Ovary (tissue), 9 donors: ENCODE data around the gene MEGF10. TPM values are rescaled to one million over a fixed set of nuclear protein-coding genes. Genes with fewer than 3 reads are reported as not detected.
"Not testable (repeated sequence)": the region's sequence is repeated elsewhere in the genome, so short reads cannot be mapped to it uniquely, and the experiment has no call there.

Experiments
- DNase-seq, 5 donors: peaks; one replicate each; pipeline ENCODE4 v3.0.0-alpha.2; 2019 to 2020
- H3K27ac ChIP-seq, 2 donors: fragments of 200-600 bp; one replicate each; pipeline versions ENCODE4 v1.5.1 to v1.8.0; 2019 to 2022
- H3K27me3 ChIP-seq: fragments of 200-600 bp; one replicate; pipeline ENCODE4 v1.8.0; 2022
- H3K36me3 ChIP-seq: fragments of 200-600 bp; sonication (generic); one replicate; pipeline ENCODE4 v1.5.1; 2019
- H3K4me1 ChIP-seq: one replicate; pipeline ENCODE4 v1.8.1; 2013; ENCODE audit warnings: mild to moderate bottlenecking, moderate library complexity; ENCODE audit not compliant: insufficient read depth
- H3K4me3 ChIP-seq: fragments of 200-600 bp; sonication (generic); one replicate; pipeline ENCODE4 v1.5.1; 2017
- H3K9me3 ChIP-seq, 2 donors: fragments of 200-600 bp in 1 of 2; sonication (generic) in 1 of 2; one replicate each; pipeline versions ENCODE4 v1.5.1 to v1.8.1; 2013 to 2019; ENCODE audit warnings: mild to moderate bottlenecking in 1 of 2, moderate library complexity in 1 of 2
- EP300 ChIP-seq: sonication (generic); formaldehyde crosslinking; IDR thresholded peaks from one replicate; pipeline ENCODE4 v1.6.1; 2017; ENCODE audit warnings: antibody characterized with exemption
- POLR2A ChIP-seq: fragments of 450-650 bp; IDR thresholded peaks from one replicate; pipeline ENCODE4 v1.6.1; 2017; ENCODE audit warnings: antibody characterized with exemption, mild to moderate bottlenecking, moderate library complexity
- WGBS, 3 donors: extraction: QIAGEN DNeasy Blood & Tissue Kit in 1 of 3; methylation state at CpG; one replicate each; pipeline versions ENCODE4 v1.1.5 to v1.1.7; 2013 to 2017; 5-methylcytosine and 5-hydroxymethylcytosine counted together
- intact Hi-C, 4 donors: fragments of 100-400 bp; cut with DNase I; formaldehyde crosslinking; loops; one replicate each; pipeline versions ENCODE4 v1.11.0 to v1.15.1; 2022 to 2023
- polyA plus RNA-seq, 2 donors: library from polyadenylated mRNA; stranded (reverse); fragments of 200-250 nt in 1 of 2; fragments of 350-450 nt in 1 of 2; fragmentation: Illumina TruSeq in 1 of 2; extraction: RNeasy Lipid Tissue Mini Kit (QIAGEN cat#74804) in 1 of 2; gene quantifications; one replicate each; pipeline ENCODE4 v1.2.3, GENCODE V29; 2013 to 2014
- total RNA-seq, 7 donors: library from RNA; depleted of rRNA in 2 of 7; stranded (reverse); fragments of >200 nt in 2 of 7; fragmentation: NEBNext Ultra II Directional in 3 of 7; extraction: Animal tissue kit (Norgen Biotek cat#: 25700) in 3 of 7; gene quantifications; one replicate each; pipeline versions ENCODE4 v1.1.0 to v1.2.4, GENCODE V29; 2016 to 2023
- TF ChIP-seq, protein P1 (sequence below), 3 donors: fragments of 450-650 bp in 2 of 3; fragments of 200-600 bp in 1 of 3; IDR thresholded peaks; one replicate each; pipeline versions ENCODE4 v1.5.1 to v1.8.0; 2016 to 2022; ENCODE audit warnings: antibody characterized with exemption in 3 of 3, mild to moderate bottlenecking in 1 of 3
- donor health status: DM: no; HTN: no; CAD: no; lungs with moderate emphysema.
- donor health status: DM: no; HTN: no; CAD: no.
- donor health status: Bipolar disorder and iron deficiency.
- donor health status: DM: yes; HTN: yes; CAD: no.
- donor health status: DM: no; HTN: no; CAD: no.
- donor health status: DM: yes; HTN: yes; CAD: no.

The MEGF10 gene
- total and polyA plus RNA-seq, 9 donors, result 0.10 to 1.2 (median 0.51) TPM; not detected in 1

DNA sequence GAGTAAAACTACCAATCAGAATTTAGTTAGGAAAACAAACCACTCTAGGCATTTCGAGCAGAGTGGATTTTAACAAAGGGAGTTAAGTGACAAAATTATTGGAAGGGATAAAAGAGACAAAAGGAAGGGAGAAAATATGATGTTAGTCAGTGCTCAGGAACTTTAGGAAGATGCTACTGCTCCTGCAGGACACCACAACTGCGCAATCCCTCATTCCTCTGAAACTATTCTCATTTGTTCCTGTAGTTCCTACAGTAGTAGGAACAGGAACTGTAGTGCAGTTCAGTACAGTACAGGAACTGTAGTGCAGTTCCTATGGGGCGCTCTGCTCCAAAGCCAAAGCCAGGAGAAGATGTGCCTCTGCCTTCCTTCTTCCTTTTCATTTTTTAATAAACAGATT, 29.9 kb upstream of the MEGF10 start:
- Histone ChIP-seq H3K9me3 (no peaks in the 10 kb centered on the region), H3K36me3 (no peaks in the 10 kb centered on the region), H3K4me3 (no peak overlapping the region), H3K27me3 (no peaks in the 10 kb centered on the region), H3K4me1 (no peaks in the 10 kb centered on the region), H3K27ac (no peak overlapping the region)
- WGBS, 3 donors, result 81 to 86% (median 84%) methylated on average over 3 of the region's 3 CpGs
- intact Hi-C loops, result no loop called here
- DNase-seq, result no peak
- TF ChIP-seq EP300, result no peak
- no peak for TF ChIP-seq POLR2A
- TF ChIP-seq, protein P1, sequence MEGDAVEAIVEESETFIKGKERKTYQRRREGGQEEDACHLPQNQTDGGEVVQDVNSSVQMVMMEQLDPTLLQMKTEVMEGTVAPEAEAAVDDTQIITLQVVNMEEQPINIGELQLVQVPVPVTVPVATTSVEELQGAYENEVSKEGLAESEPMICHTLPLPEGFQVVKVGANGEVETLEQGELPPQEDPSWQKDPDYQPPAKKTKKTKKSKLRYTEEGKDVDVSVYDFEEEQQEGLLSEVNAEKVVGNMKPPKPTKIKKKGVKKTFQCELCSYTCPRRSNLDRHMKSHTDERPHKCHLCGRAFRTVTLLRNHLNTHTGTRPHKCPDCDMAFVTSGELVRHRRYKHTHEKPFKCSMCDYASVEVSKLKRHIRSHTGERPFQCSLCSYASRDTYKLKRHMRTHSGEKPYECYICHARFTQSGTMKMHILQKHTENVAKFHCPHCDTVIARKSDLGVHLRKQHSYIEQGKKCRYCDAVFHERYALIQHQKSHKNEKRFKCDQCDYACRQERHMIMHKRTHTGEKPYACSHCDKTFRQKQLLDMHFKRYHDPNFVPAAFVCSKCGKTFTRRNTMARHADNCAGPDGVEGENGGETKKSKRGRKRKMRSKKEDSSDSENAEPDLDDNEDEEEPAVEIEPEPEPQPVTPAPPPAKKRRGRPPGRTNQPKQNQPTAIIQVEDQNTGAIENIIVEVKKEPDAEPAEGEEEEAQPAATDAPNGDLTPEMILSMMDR (IDR thresholded peaks at IDR 0.05), result no peak

DNA sequence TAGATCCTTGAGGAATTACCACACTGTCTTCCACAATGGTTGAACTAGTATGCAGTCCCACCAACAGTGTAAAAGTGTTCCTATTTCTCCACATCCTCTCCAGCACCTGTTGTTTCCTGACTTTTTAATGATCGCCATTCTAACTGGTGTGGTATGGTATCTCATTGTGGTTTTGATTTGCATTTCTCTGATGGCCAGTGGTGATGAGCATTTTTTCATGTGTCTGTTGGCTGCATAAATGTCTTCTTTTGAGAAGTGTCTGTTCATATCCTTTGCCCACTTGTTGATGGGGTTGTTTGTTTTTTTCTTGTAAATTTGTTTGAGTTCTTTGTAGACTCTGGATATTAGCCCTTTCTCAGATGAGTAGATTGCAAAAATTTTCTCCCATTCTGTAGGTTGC, 25.1 kb upstream of the MEGF10 start:
- H3K9me3 ChIP-seq, intact Hi-C loops, H3K4me1 ChIP-seq, H3K36me3 ChIP-seq, DNase-seq, H3K27ac ChIP-seq, H3K4me3 ChIP-seq, H3K27me3 ChIP-seq: not testable (repeated sequence)
- 94% methylated on average over 1 of the region's 1 CpG for WGBS, 3 donors

DNA sequence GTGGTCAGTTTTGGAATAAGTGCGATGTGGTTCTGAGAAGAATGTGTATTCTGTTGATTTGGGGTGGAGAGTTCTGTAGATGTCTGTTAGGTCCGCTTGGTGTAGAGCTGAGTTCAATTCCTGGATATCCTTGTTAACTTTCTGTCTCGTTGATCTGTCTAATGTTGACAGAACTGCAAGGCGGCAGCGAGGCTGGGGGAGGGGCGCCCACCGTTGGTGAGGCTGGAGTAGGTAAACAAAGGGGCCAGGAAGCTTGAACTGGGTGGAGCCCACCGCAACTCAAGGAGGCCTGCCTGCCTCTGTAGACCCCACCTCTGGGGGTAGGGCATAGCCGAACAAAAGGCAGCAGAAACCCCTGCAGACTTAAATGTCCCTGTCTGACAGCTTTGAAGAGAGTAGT, 22.3 kb upstream of the MEGF10 start:
- 40 to 58% (median 55%) methylated on average over 9 of the region's 9 CpGs for WGBS, 3 donors
- H3K27ac ChIP-seq, H3K27me3 ChIP-seq, intact Hi-C loops, H3K4me3 ChIP-seq, DNase-seq, H3K4me1 ChIP-seq, H3K36me3 ChIP-seq, H3K9me3 ChIP-seq: not testable (repeated sequence)

DNA sequence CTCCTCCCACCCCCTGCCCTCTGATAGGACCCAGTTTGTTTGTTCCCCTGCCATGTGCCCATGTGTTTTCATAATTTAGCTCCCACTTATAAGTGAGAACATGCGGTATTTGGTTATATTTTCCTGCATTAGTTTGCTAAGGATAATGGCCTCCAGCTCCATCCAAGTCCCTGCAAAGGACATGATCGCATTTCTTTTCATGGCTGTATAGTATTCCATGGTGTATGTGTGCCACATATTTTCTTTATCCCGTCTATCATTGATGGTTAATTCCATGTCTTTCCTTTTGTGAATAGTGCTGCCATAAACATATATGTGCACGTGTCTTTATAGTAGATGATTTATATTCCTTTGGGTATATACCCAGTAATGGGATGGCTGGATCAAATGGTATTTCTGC, 19.9 kb upstream of the MEGF10 start:
- H3K27me3 ChIP-seq, intact Hi-C loops, H3K9me3 ChIP-seq, DNase-seq, H3K4me3 ChIP-seq, H3K27ac ChIP-seq, H3K36me3 ChIP-seq, H3K4me1 ChIP-seq: not testable (repeated sequence)
- WGBS, 3 donors, result 92 to 94% (median 94%) methylated on average over 4 of the region's 4 CpGs

DNA sequence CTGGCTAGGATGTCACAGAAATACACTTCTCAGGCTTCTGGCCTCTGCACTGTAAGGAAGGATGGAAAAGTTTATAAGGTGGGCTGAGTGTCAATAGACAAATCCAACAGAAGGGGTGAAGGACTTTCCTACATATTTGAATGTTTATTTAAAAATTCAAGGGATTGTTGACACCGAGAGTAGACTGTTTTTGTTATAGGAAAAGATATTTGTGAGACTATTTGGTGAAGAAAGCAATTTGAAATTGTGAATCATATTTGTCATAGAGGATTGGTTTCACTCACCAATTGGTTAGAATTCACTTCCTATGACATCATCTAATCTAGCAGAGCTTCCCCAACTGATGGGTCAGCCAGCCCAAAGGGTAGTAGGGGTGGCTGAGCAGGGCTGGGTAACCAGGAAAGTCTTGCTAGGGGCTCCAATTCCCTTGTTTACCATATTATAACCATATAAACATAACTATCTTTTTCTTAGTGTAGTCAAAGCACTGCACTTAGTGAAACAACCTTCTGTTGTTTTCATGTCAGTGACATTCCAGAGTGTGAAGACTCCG, 14.9 kb upstream of the MEGF10 start:
- Histone ChIP-seq H3K27me3 (no peaks in the 10 kb centered on the region), H3K4me3 (no peak overlapping the region), H3K27ac (no peak overlapping the region), H3K36me3 (no peaks in the 10 kb centered on the region), H3K4me1 (no peaks in the 10 kb centered on the region), H3K9me3 (no peaks in the 10 kb centered on the region)
- intact Hi-C loops, result no loop called here
- DNase-seq, result no peak
- TF ChIP-seq POLR2A (no peak), EP300 (no peak)
- TF ChIP-seq, protein P1 (IDR thresholded peaks at IDR 0.05), result no peak
- WGBS, 3 donors, result 34 to 65% (median 37%) methylated on average over 2 of the region's 2 CpGs

DNA sequence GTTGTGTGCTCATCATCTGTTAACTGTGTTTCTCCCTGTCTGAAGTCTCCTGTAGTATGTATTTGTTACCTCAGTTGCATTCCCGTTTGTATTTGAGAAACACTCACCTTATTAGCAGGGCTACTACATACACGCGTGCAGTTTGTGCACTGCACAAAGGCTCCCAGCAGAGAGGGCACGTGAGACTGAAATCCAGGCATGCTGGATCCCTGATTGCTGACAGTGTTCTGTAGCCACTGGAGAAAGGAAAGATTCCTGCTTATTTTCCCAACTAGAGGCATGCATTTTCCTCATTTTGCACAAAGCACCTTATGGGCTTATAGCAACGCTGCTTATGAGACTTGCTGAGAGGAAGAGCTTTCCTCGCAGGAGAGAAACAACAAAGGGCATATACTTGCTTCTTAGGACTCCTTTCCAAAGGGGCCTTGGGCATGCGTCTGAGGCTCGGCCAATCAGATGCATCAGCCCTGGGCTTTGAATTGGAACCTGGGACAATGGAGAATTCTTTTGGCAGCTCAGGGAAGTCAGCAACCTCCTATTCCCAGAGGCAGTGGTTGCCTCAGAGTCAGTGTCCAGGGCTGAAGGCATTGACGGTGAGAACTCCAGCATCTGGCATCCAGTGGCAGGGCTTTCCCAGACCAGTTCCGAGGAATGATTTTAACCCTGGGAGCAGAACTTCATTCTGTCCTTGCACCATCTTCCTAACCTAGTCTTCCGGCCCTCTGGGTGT, 9.9 kb upstream of the MEGF10 start:
- no peaks in the 10 kb centered on the region for H3K9me3 ChIP-seq
- H3K4me3 ChIP-seq, result no peak overlapping the region
- no peaks in the 10 kb centered on the region for H3K36me3 ChIP-seq
- no peak for DNase-seq
- intact Hi-C loops, result no loop called here
- no peak overlapping the region for H3K27ac ChIP-seq
- no peaks in the 10 kb centered on the region for H3K4me1 ChIP-seq
- no peaks in the 10 kb centered on the region for H3K27me3 ChIP-seq
- 64 to 76% (median 67%) methylated on average over 11 of the region's 11 CpGs for WGBS, 3 donors
- TF ChIP-seq, protein P1 (IDR thresholded peaks at IDR 0.05), result no peak
- TF ChIP-seq POLR2A (no peak), EP300 (no peak)
